ENCODE data around the gene SYT17.

The SYT17 gene

GRCh38 chr16:19138601-19139000, 29.4 kb upstream of the SYT17 start:
- DNase-seq (ENCODE audit: low read depth, low spot score): peak; percentile 48

- DNase-seq (ENCODE audit: low read depth, low spot score): no peak
Observed at GRCh38 chr16:19139436-19140091, 28.5 kb upstream of the SYT17 start.

- no peak for DNase-seq (ENCODE audit: low read depth, low spot score)
Observed at GRCh38 chr16:19140396-19140795, 27.6 kb upstream of the SYT17 start.

- no peak for DNase-seq (ENCODE audit: low read depth, low spot score)
Observed at GRCh38 chr16:19142939-19143598, 25.0 kb upstream of the SYT17 start.

GRCh38 chr16:19143599-19143956, 24.5 kb upstream of the SYT17 start:
- DNase-seq (ENCODE audit: low read depth, low spot score): no peak

- no peak for DNase-seq (ENCODE audit: low read depth, low spot score)
Observed at GRCh38 chr16:19145010-19145409, 23.0 kb upstream of the SYT17 start.

- DNase-seq (ENCODE audit: low read depth, low spot score): no peak
Observed at GRCh38 chr16:19147126-19147525, 20.9 kb upstream of the SYT17 start.

GRCh38 chr16:19147627-19148026, 20.4 kb upstream of the SYT17 start:
- no peak for DNase-seq (ENCODE audit: low read depth, low spot score)

- no peak for DNase-seq (ENCODE audit: low read depth, low spot score)
Observed at GRCh38 chr16:19148189-19148588, 19.9 kb upstream of the SYT17 start.

GRCh38 chr16:19151310-19151709, 16.7 kb upstream of the SYT17 start:
- DNase-seq (ENCODE audit: low read depth, low spot score): no peak

GRCh38 chr16:19152042-19152441, 16.0 kb upstream of the SYT17 start:
- DNase-seq (ENCODE audit: low read depth, low spot score): no peak

- DNase-seq (ENCODE audit: low read depth, low spot score): no peak
Observed at GRCh38 chr16:19153876-19154275, 14.2 kb upstream of the SYT17 start.

- DNase-seq (ENCODE audit: low read depth, low spot score): no peak
Observed at GRCh38 chr16:19162085-19162484, 6.0 kb upstream of the SYT17 start.

GRCh38 chr16:19163215-19163614, 4.8 kb upstream of the SYT17 start:
- DNase-seq (ENCODE audit: low read depth, low spot score): no peak

GRCh38 chr16:19164285-19164684, 3.8 kb upstream of the SYT17 start:
- DNase-seq (ENCODE audit: low read depth, low spot score): no peak

- no peak for DNase-seq (ENCODE audit: low read depth, low spot score)
Observed at GRCh38 chr16:19165101-19165500, 2.9 kb upstream of the SYT17 start.

- DNase-seq (ENCODE audit: low read depth, low spot score): no peak
Observed at GRCh38 chr16:19166500-19166899, 1.5 kb upstream of the SYT17 start.

- no peak for DNase-seq (ENCODE audit: low read depth, low spot score)
Observed at GRCh38 chr16:19168371-19169081, 486 bp downstream of the SYT17 start.

GRCh38 chr16:19169082-19169639, 1.1 kb downstream of the SYT17 start:
- DNase-seq (ENCODE audit: low read depth, low spot score): no peak

- no peak for DNase-seq (ENCODE audit: low read depth, low spot score)
Observed at GRCh38 chr16:19170043-19170655, 2.1 kb downstream of the SYT17 start.

GRCh38 chr16:19172098-19172780, 4.2 kb downstream of the SYT17 start:
- DNase-seq (ENCODE audit: low read depth, low spot score): no peak

- no peak for DNase-seq (ENCODE audit: low read depth, low spot score)
Observed at GRCh38 chr16:19173059-19173458, 5.0 kb downstream of the SYT17 start.

Measured in brain pericyte (primary cell).